Calu3 (cell line): ENCODE results near the gene ZNF630. TPM values are rescaled to one million over a fixed set of nuclear protein-coding genes. Genes with fewer than 3 reads are reported as not detected.

Experiments
- BruUV-seq: library from RNA; stranded (reverse); fragments of 400-500 nt; replicated peaks from 2 replicates; lab custom pipeline; 2021; lab: Mats Ljungman, UMichigan
- CTCF ChIA-PET: fragments of 300-600 bp; sonication (Branson Sonifier 250); formaldehyde crosslinking; loops from one replicate; lab custom pipeline; 2022; ENCODE audit warnings: antibody characterized with exemption; lab: Charles Lee
- DNase-seq: peaks from one replicate; pipeline ENCODE4 v3.0.0; 2022
- H3K27ac Mint-ChIP-seq: one replicate; pipeline ENCODE4 v1.8.0; 2022; ENCODE audit warnings: mixed read lengths; ENCODE audit not compliant: unreplicated experiment
- H3K27me3 Mint-ChIP-seq: one replicate; pipeline ENCODE4 v1.8.0; 2022; ENCODE audit warnings: mixed read lengths; ENCODE audit not compliant: unreplicated experiment
- H3K36me3 Mint-ChIP-seq: one replicate; pipeline ENCODE4 v1.8.0; 2022; ENCODE audit warnings: mild to moderate bottlenecking, moderate library complexity, mixed read lengths; ENCODE audit not compliant: insufficient read depth, unreplicated experiment
- H3K4me1 Mint-ChIP-seq: one replicate; pipeline ENCODE4 v1.8.0; 2022; ENCODE audit warnings: mild to moderate bottlenecking, low read depth, mixed read lengths; ENCODE audit not compliant: unreplicated experiment
- H3K4me3 Mint-ChIP-seq: one replicate; pipeline ENCODE4 v1.8.0; 2022; ENCODE audit warnings: mild to moderate bottlenecking, low read depth, moderate library complexity, mixed read lengths; ENCODE audit not compliant: unreplicated experiment
- H3K9me3 Mint-ChIP-seq: one replicate; pipeline ENCODE4 v1.8.0; 2022; ENCODE audit warnings: low read depth, mixed read lengths; ENCODE audit not compliant: unreplicated experiment
- CTCF ChIP-seq: fragments of 200-600 bp; IDR thresholded peaks from one replicate; pipeline ENCODE4 v1.8.0; 2022; ENCODE audit warnings: antibody characterized with exemption; ENCODE audit not compliant: unreplicated experiment
- intact Hi-C: fragments of 100-400 bp; cut with micrococcal nuclease; formaldehyde crosslinking; loops from one replicate; pipeline ENCODE4 v1.10.0; 2022; ENCODE audit not compliant: unreplicated experiment
- total RNA-seq: library from RNA; stranded (reverse); gene quantifications from 2 replicates; pipeline ENCODE4 v1.2.3, GENCODE V29; 2022

ZNF630 gene
- total RNA-seq, 1 experiment from 2014 or later = 2.6 TPM

- TF ChIP-seq CTCF = no peak
- Mint-ChIP-seq H3K4me1 (no peaks in the 10 kb centered on the region), H3K27me3 (no peaks in the 10 kb centered on the region), H3K4me3 (no peak overlapping the region), H3K36me3 (peaks cover 7% of the 10 kb centered on the region), H3K27ac (no peak overlapping the region), H3K9me3 (no peaks in the 10 kb centered on the region)
- BruUV-seq = no TSS peak
- DNase-seq = no peak
- intact Hi-C loops = no loop called here
- CTCF ChIA-PET = no interaction called here
These were observed 4.9 kb upstream of the ZNF630 start for GRCh38 chrX:48076343-48076742.

- no peak for DNase-seq
- Mint-ChIP-seq H3K27me3 (no peaks in the 10 kb centered on the region), H3K27ac (peak overlapping the region; percentile 86), H3K36me3 (peaks cover 15% of the 10 kb centered on the region), H3K9me3 (no peaks in the 10 kb centered on the region), H3K4me1 (no peaks in the 10 kb centered on the region), H3K4me3 (peak overlapping the region; percentile 88)
- no peak for TF ChIP-seq CTCF
- no TSS peak for BruUV-seq
- CTCF ChIA-PET = no interaction called here
- intact Hi-C loops = no loop called here
These were observed 656 bp upstream of the ZNF630 start for GRCh38 chrX:48071986-48072605.

GRCh38 chrX:48068096-48068887, 3.1 kb downstream of the ZNF630 start:
- Mint-ChIP-seq H3K27ac (no peak overlapping the region), H3K4me1 (no peaks in the 10 kb centered on the region), H3K36me3 (peaks cover 15% of the 10 kb centered on the region), H3K4me3 (no peak overlapping the region), H3K27me3 (no peaks in the 10 kb centered on the region), H3K9me3 (peaks cover 2% of the 10 kb centered on the region)
- no TSS peak for BruUV-seq
- no peak for TF ChIP-seq CTCF
- intact Hi-C loops = no loop called here
- CTCF ChIA-PET = no interaction called here
- no peak for DNase-seq

GRCh38 chrX:48064261-48064660, 7.2 kb downstream of the ZNF630 start:
- no peak overlapping the region for H3K4me3 Mint-ChIP-seq

More at GRCh38 chrX:48064261-48064660, 7.2 kb downstream of the ZNF630 start:
- CTCF ChIA-PET = no interaction called here
- no peak for DNase-seq
- TF ChIP-seq CTCF = no peak
- no peaks in the 10 kb centered on the region for H3K36me3 Mint-ChIP-seq
- peaks cover 4% of the 10 kb centered on the region for H3K9me3 Mint-ChIP-seq
- no TSS peak for BruUV-seq
- H3K4me1 Mint-ChIP-seq = no peaks in the 10 kb centered on the region
- H3K27me3 Mint-ChIP-seq = no peaks in the 10 kb centered on the region
- no peak overlapping the region for H3K27ac Mint-ChIP-seq
- intact Hi-C loops = no loop called here
